NCI-H226 (cell line): Measurements from ENCODE around the gene PSMC1.

Source experiments
- DNase-seq: peaks from one replicate; pipeline ENCODE4 v3.0.0-alpha.2; 2015

The PSMC1 gene

GRCh38 chr14:90302529-90303303 lies 46.4 kb downstream of the PSMC1 start:
- no peak for DNase-seq

DNA sequence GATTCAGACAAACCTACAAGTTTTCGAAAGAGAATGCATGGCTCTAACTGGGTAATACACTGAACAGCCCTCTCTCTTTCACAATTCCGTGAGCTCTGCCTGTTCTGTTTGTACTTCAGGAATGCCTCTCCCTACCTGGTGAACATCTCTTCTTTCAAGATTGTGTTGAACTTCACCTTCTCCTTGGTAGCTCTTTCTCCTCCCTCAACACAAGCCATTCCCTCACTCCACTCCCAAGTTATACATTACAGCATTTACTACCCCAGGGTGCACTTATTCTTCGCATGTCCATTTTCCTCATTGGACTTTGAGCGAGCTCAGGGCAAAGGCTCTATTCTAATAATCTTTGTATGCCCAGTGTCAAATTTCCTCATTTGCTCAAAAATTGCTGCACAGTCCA lies 47.1 kb downstream of the PSMC1 start:
- no peak for DNase-seq

DNA sequence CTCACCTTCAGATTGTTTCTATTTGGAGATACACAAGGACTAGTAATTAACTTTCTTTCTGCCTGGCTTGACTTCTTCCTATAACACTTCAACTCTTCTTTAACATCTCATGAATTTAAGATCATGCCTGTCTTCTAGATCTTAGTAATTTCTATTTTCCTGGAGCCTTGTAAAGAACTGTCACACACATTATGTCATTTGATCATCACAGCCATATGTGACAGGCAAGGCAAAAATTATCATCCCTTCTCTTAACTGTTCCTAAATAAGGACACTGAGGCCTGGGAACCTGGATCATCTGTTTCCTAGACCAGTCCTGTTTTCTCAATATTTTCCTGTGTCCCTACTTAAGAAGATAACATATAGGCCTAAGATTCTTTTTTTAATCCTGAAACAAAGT lies 48.1 kb downstream of the PSMC1 start:
- DNase-seq = no peak

DNA sequence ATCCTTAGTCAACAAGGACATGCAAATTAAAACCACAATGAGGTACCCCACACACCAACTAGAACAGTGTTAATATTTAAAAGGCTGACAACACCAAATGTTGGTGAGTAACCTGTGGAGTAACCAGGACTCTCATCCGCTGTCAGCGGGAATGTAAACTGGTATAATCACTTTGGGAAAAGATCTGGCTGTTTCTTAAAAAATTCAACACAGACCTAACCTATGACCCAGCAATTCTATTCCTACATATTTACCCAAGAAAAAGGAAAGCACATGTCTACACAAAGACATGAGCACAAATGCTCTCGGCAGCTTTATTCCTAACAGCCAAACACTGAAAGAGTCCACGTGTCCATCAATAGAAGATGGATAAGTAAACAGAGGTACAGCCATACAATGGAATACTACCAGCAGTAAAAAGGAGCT lies 48.8 kb downstream of the PSMC1 start:
- no peak for DNase-seq

- DNase-seq = no peak
These were observed 52.2 kb downstream of the PSMC1 start for GRCh38 chr14:90308561-90308960.

DNA sequence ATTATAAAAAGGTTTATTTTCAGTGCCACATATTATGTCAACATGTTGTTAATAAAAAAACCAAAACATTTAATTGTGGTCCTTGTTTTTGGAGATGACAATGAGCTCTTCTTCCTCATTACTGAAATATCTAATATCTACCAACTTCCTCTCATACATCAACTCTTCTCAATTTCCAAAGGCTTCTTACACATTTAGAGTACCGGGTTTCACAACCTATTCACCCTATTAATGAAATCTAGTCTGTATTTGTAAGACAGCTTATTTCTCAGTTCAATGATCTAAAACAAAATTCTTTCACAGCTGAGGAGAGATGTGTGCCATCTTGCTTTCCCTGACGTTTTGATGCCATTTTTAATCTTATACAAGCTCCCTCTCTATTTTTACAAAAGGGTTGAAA lies 60.9 kb downstream of the PSMC1 start:
- DNase-seq = no peak

DNA sequence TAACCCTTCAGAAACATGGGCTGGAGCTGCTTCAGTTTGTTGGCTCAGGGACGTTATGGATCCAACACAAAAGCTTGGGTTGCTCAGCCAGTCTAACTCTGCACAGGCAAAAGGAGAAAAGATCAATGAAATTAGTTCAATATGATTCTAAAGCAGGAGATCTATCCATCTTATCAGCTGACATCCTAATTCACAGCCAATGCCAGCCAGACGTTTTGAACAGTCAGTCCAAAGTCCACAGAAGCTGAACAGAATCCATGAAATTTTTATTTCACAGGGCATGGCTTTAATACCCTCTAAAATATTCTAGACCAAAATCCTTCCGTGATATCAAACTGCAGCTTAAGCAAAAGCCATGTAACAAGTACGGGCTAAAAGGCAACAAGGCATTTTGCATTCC lies 61.7 kb downstream of the PSMC1 start:
- no peak for DNase-seq

- DNase-seq = no peak
These were observed 62.8 kb downstream of the PSMC1 start for GRCh38 chr14:90319173-90319572.

DNA sequence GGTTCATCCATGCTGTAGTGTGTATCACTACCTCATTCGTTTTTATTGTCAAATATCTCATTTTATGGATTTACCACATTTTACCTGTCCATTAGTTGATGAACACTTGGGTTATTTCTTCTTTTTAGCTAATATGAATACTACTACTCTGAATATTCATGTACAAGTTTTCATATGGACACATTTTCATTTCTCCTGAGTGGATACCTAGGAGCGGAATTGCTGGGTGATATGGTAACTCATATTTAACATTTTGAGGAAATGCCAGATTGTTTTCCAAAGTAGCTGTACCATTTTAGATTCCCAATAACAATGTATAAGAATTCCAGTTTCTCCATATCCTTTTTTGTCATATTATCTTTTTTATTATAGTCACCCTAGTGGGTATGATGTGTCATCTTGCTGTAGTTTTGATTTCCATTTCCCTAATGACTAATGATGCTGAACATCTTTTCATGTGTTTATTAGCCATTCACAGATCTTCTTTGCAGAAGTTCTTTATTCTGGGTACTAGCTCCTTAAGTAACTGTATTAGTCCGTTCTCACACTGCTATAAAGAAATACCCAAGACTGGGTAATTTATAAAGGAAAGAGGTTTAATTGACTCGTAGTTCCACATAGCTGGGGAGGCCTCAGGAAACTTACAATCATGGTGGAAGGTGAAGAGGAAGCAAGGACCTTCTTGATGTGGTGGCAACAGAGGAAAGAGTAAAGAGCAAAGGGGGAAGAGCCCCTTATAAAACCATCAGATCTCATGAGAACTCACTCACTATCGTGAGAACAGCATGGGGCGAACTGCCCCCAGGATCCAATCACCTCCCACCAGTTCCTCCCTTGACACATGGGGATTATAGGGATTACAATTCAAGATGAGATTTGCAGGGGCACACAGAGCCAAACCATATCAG lies 63.5 kb downstream of the PSMC1 start:
- no peak for DNase-seq

- no peak for DNase-seq
These were observed 65.5 kb downstream of the PSMC1 start for GRCh38 chr14:90321891-90322290.
